ENCODE results near the gene TST. TPM values are rescaled to one million over a fixed set of nuclear protein-coding genes. Genes with fewer than 3 reads are reported as not detected.
A peak's percentile ranks its signal among the peaks of the same experiment; 100 is the strongest.

Gene TST
- polyA plus RNA-seq, 4 donors, result 46.3 to 64.8 (median 50.7) TPM

GRCh38 chr22:37032535-37033460 is 13.6 kb upstream of the TST start:
- no peak for DNase-seq (ENCODE audit: low read depth in 4 of 4, low spot score in 3 of 4)

GRCh38 chr22:37032134-37032534 is 12.9 kb upstream of the TST start:
- DNase-seq (ENCODE audit: low read depth in 4 of 4, low spot score in 3 of 4), result no peak

DNA sequence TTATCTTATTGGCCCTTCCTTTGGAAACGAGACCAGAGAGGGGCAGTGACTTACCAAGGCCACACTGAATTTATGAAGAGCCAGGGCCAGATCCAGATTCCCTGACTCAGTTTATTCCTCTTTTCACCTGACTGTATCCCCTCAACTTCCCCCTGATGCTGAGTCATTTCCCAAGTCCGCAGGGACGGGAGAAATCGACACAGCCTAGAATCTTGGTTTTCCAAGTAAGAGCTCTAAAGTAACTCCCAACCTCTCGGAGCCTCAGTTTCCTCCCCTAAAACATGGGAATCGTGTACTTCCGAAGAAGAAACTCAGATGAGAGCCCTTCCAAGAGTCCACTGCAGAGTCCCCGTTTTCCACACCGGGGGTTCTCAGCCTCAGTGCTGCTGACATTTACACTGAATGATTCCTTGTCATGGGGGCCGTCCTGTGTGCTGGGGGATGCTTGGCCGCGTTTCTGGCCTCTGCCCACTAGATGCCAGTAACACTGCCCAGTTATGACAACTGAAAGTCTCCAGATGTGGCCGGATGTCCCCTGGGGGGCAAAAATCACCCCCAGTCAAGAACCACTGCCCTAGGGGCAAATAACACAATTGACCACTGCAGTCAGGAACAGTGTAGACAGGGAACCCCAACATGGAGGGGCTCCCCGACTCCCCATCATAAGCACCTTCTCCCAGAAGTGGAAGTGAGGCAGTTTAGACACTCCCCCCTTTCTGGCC is 11.5 kb upstream of the TST start:
- no peak for DNase-seq (ENCODE audit: low read depth in 4 of 4, low spot score in 3 of 4)

GRCh38 chr22:37028692-37029674 is 9.7 kb upstream of the TST start:
- DNase-seq (ENCODE audit: low read depth in 4 of 4, low spot score in 3 of 4), result no peak

DNA sequence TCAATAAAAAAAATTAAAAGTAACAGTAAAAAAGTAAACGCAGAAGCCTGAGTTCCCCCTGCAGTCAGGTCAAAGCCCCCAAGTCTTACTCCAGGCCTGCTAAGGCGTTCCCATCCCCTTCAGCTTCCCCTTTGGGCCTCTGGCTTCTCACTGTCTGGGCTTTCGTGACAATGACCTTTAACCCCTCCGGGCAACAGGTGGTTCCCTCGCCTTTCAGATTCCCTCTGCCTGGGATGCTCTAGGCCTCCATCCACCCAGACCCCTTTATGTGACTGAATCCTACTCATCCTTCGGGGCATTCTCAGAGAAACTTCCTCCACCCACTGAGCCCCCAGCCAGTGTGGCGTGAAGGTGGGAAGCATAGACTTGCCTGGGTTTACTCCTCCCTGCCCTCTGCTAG is 8.3 kb upstream of the TST start:
- no peak for DNase-seq (ENCODE audit: low read depth in 4 of 4, low spot score in 3 of 4)

GRCh38 chr22:37026325-37026724 is 7.1 kb upstream of the TST start:
- no peak for DNase-seq (ENCODE audit: low read depth in 4 of 4, low spot score in 3 of 4)

DNA sequence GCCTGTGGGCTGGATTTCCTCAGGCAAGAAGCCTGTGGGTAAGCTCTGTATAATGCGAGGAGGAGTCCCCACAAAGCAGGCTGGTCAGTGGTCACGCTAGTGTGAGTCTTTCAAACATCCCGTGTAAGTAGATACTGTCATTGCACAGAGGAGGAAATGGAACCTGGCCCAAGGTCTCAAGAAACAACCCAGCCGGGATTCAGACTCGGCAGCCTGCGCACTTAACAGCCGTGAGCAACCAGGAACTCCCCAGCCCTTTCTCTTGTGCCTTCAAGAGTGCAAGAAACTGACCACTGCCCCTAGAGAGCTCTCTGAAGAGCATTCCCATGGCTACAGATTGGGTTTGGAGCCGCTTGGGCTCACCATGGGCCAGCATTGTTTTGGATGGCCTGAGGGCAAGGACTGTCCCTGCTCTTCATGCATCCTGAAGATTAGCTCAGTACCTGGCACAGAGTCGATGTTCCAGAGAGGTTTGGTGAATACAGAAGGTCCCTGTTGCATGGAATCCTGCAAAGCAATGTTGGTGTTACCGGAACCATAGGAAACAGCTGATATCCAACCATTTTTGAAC is 6.3 kb upstream of the TST start:
- DNase-seq (ENCODE audit: low read depth in 4 of 4, low spot score in 3 of 4), result no peak

GRCh38 chr22:37024339-37025157 is 5.3 kb upstream of the TST start:
- DNase-seq (ENCODE audit: low read depth in 4 of 4, low spot score in 3 of 4), result no peak

DNA sequence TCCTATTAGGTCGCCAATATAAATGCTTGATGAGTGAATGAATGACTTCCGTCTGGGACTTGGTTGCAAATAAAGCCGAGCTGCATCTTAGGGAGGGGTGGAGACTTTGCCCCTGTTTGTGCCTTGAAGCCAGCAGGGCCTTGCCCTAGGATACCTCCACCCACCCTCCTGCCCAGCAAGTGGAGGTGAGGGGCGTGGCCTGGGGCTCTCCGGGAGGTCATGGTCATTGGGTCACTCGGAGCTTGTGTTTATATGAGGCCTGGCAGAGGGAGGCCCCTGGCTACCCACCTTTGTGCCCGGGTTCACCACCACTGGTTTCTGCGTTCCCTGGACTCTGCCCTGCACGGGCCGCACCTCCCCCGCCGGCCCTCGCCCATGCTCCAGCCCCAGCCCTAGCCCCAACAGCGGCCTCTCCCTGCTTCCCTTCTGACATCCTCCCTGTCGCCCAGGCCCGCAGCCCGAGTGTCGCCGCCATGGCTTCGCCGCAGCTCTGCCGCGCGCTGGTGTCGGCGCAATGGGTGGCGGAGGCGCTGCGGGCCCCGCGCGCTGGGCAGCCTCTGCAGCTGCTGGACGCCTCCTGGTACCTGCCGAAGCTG is 4.6 kb upstream of the TST start:
- DNase-seq (ENCODE audit: low read depth in 4 of 4, low spot score in 3 of 4), result no peak

- no peak for DNase-seq (ENCODE audit: low read depth in 4 of 4, low spot score in 3 of 4)
Observed at GRCh38 chr22:37022483-37023337, 3.5 kb upstream of the TST start.

- DNase-seq (ENCODE audit: low read depth in 4 of 4, low spot score in 3 of 4), result no peak
Observed at GRCh38 chr22:37021710-37022482, 2.6 kb upstream of the TST start.

GRCh38 chr22:37021041-37021440 is 1.8 kb upstream of the TST start:
- no peak for DNase-seq (ENCODE audit: low read depth in 4 of 4, low spot score in 3 of 4)

GRCh38 chr22:37020192-37020479 is 889 bp upstream of the TST start:
- DNase-seq (ENCODE audit: low read depth in 4 of 4, low spot score in 3 of 4), result no peak

DNA sequence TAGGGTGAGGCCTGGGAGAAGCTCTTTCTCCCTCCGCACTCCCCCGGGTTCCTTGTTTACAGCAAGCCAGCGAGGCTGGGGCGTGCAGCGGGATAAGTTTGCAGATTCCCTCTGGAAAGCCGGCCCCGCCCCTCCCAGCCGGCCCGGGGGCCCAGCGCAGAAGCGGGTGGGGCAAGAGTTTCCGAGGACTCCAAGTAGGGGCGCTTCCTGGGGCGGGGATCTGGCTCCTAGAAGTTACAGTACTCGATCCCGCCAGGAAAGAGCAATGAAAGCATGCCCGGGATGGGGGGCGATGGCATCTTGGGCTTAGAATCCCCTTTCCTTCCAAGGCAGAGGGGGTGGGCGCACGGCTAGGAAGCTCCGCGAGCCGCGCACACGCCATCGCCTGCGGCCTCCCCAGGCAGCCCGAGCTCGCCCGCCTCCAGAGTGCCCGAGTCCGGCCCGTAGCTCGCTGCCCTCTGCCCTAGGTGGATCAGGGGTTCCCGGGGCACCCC is 385 bp downstream of the TST start:
- DNase-seq (ENCODE audit: low read depth in 4 of 4, low spot score in 3 of 4), result peak in 2 of 4 donors; percentile 41 to 49

GRCh38 chr22:37018086-37018814 is 997 bp downstream of the TST start:
- no peak for DNase-seq (ENCODE audit: low read depth in 4 of 4, low spot score in 3 of 4)

DNA sequence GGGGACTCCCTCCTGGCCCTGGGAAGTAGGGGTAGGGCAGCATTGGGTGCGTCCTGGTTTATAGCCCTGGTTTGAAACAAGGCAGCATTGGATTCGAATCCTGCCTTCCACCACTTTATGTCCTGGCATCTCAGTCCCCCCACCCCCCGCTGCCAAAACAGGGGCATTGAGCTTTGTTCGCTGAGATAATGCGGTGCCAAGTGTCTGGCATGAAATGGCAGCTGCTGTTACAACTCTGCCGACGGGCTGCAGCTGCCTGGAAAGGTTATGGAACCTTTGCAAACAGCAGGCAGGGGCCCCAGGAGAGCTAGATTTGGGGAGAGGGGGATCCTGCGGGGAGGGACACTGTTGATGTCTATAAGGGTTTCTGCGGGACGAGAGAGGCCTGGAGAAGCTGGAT is 1.9 kb downstream of the TST start:
- no peak for DNase-seq (ENCODE audit: low read depth in 4 of 4, low spot score in 3 of 4)

Measured in right renal pelvis (tissue), 4 donors.